NB4 (cell line): Measurements from ENCODE around the gene RP9.
"Not testable (repeated sequence)": the region's sequence is repeated elsewhere in the genome, so short reads cannot be mapped to it uniquely, and the experiment has no call there.

ENCODE experiments used
- DNase-seq: peaks from one replicate; pipeline ENCODE4 v3.0.0; 2010; ENCODE audit warnings: low read depth
- H3K4me3 ChIP-seq: one replicate; pipeline ENCODE4 v1.5.1; 2011; ENCODE audit warnings: mild to moderate bottlenecking, low read depth, low read length, moderate library complexity
- MYC ChIP-seq: IDR thresholded peaks from 2 replicates; pipeline ENCODE4 v1.6.1; 2011; ENCODE audit warnings: low read depth, low read length
- POLR2A ChIP-seq: IDR thresholded peaks from 2 replicates; pipeline ENCODE4 v1.6.1; 2011; ENCODE audit warnings: mild to moderate bottlenecking; ENCODE audit not compliant: insufficient read length; ENCODE audit errors: extremely low read depth
- TF ChIP-seq, protein P1 (sequence below): IDR thresholded peaks from 2 replicates; pipeline ENCODE4 v1.6.1; 2011; ENCODE audit warnings: low read depth, low read length
- TF ChIP-seq, protein P2 (sequence below): IDR thresholded peaks from one replicate; pipeline ENCODE4 v1.5.1; 2012; ENCODE audit warnings: low read depth, low read length

The RP9 gene

DNA sequence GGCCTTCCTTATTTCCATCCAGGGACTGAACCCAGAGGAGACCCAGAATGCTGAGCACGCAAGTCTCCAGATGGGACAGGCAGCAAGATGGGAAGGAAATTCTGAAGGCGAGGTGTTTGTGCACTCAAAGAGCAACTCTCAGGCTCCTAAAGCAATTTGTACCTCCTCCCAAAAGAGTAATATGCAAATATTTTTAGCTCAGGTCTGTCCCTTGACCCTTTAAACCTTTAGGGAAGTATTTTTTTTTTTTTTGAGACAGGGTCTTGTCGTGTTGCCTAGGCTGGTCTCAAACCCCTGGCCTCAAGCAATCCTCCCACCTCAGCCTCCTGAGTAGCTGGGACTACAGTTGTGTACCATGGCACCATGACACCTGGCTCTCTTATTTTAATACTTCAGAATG is 8.4 kb downstream of the RP9 start:
- DNase-seq: no peak
- no peak overlapping the region for H3K4me3 ChIP-seq
- TF ChIP-seq, protein P1, sequence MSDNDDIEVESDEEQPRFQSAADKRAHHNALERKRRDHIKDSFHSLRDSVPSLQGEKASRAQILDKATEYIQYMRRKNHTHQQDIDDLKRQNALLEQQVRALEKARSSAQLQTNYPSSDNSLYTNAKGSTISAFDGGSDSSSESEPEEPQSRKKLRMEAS: no peak
- TF ChIP-seq POLR2A (no peak), MYC (no peak)
- TF ChIP-seq, protein P2, sequence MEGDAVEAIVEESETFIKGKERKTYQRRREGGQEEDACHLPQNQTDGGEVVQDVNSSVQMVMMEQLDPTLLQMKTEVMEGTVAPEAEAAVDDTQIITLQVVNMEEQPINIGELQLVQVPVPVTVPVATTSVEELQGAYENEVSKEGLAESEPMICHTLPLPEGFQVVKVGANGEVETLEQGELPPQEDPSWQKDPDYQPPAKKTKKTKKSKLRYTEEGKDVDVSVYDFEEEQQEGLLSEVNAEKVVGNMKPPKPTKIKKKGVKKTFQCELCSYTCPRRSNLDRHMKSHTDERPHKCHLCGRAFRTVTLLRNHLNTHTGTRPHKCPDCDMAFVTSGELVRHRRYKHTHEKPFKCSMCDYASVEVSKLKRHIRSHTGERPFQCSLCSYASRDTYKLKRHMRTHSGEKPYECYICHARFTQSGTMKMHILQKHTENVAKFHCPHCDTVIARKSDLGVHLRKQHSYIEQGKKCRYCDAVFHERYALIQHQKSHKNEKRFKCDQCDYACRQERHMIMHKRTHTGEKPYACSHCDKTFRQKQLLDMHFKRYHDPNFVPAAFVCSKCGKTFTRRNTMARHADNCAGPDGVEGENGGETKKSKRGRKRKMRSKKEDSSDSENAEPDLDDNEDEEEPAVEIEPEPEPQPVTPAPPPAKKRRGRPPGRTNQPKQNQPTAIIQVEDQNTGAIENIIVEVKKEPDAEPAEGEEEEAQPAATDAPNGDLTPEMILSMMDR: no peak

DNA sequence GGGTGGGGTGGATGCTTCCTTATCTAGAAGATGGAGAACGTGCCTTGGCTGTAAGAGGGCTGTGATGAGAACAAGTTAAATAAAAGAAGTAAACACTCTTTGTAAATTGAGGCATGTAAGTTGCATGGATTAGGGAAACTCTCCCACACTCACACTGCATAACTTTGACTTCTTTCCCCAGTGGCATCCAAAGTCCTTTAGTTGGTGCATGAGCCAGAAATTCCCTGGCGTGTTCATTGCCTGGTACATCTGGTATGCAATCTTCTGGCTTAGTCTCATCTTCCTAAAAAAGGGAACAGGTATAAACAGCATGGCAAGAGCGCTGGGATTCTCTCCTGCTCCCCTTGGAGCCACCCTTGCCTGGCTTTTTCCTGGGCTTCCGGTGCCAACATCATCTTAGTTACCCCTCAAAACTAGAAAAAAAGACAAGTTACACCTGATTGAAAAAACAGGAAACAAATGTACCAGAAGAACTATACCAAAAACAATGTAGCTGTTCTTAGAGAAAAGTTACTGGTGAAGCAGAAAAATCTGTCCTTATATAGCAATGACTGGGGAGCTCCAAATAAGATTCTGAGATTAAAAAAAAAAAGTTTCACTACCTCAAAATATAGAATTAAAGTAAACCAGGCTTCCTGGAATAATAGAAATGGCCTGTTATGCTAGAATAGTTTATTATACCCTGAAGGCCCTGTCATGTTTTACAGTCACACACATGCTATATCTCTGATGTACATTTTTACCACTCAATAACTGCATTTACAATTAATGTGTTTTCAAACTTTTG is 9.9 kb downstream of the RP9 start:
- TF ChIP-seq, protein P2: no peak
- TF ChIP-seq POLR2A (no peak), MYC (no peak)
- TF ChIP-seq, protein P1: no peak
- H3K4me3 ChIP-seq: no peak overlapping the region
- DNase-seq: no peak

DNA sequence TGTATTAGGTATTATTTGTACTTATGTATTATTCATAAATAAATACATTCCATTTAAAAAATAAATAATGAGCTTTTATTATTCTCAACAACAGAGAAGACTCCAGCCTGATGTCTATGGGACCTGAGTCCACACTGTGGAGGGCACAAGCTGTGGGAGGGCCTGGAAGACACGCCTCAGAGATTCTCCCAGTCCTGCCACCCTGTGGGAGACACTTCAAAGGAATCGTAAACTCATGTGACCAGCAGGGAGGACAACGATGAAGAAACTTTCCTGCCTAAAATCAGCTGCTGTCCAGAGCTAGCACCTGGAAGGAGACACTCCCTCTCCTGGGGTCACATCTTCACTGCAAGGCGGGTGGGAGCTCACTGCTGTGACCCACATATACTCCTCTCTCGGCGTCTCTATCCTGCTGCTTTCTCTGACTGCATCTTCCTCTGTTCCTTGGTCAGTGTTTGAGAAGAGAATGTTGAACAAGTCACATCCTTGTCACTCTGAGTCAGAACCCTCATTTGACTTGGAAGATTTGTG is 14.4 kb downstream of the RP9 start:
- DNase-seq, H3K4me3 ChIP-seq: not testable (repeated sequence)

DNA sequence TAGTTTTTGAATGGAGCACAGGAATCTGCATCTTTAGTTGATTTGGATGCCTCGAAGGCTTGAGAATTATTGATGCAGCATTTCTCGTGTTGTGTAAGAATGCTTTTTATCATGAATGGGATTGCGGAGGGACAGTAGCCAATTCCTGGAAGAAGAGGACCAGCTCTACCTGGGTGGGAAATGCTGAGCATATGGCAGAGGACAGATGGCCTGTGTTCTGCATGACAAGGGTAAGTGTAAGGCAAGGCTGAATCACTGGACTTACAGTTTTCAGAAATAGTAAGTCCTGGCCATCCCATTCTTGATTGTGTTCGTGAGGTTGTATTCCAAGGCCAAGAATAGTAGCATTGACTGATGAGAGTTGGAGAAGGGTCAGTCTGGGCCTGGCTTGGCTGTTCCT is 15.9 kb downstream of the RP9 start:
- no peak overlapping the region for H3K4me3 ChIP-seq
- TF ChIP-seq POLR2A (no peak), MYC (no peak)
- TF ChIP-seq, protein P1: no peak
- TF ChIP-seq, protein P2: no peak
- no peak for DNase-seq

DNA sequence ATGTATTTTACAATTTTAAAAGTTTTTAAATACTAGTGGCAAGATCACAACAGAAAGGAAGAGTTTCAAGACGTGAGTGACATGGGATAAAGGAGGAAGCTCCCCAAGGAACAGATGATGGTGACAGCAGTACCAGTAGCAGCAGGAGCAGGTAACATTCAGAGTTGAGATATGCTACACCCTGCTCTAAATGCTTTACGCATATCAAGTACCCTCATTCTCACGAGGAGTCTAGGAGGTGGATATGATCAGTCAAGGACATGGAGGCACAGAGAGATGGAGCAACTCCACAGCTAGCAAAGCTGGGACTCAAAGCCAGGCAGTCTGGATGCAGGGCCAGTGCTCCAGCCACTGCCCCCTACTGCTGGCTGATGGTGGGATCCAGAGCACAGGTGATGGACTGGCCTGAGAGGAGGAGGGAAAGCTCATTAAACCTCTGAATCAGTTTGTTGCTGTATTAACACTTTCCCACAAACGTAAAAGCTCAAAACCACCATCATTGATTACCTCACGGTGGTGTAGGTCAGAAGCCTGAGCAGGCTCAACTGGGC is 17.5 kb downstream of the RP9 start:
- TF ChIP-seq, protein P1: no peak
- TF ChIP-seq, protein P2: peak; percentile 31
- peak; percentile 12 for DNase-seq
- H3K4me3 ChIP-seq: no peak overlapping the region

DNA sequence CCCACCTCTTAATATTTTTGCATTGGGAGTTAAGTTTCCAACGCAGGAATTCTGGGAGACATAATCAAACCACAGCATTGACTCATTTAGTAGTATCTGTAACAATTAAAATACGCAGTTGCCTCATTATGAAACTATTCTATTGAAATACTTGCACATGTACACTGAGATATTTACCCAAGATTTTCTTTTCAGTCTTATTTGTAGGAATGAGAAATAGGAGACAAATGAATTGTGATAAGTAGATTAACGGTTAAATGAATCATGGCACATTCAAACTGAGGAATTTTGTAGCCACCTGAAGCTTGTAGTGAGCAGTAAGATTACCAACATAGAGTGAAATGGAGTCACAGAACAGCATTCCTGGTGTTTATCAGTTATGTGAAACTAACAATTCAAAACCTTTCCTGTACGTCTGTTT is 18.1 kb downstream of the RP9 start:
- DNase-seq: no peak
- TF ChIP-seq POLR2A (no peak), MYC (no peak)
- TF ChIP-seq, protein P2: no peak
- TF ChIP-seq, protein P1: no peak
- no peak overlapping the region for H3K4me3 ChIP-seq
